Measurements from ENCODE around the gene CHRDL2.

DNA sequence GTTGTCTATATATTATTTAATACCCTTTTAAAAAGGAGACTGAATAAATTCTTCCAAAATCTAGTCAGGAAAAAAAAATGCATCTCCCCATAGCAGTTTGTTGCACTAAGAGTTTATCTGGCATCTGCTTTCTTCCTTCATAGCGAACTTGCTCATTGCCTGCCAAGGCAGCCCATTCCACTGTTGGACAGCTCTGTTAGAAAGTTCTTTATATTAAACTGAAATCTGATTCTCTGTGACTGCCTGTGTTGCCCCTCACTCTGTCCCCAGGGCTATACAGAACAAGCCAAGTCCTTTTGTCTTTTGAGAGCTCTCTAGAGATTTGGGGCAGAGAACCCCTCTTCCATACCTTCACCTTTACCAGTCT is 3.3 kb upstream of the CHRDL2 start:
- no peak for TF ChIP-seq FOXK2 (IDR thresholded peaks at IDR 0.05)
- no peak for TF ChIP-seq FOXM1 (IDR thresholded peaks at IDR 0.05; ENCODE audit: borderline replicate concordance)
- no peak for TF ChIP-seq NFRKB (IDR thresholded peaks at IDR 0.05)
- TF ChIP-seq ELF4 (IDR thresholded peaks at IDR 0.05): no peak
- no peak for TF ChIP-seq CTBP1 (IDR thresholded peaks at IDR 0.05; ENCODE audit: borderline replicate concordance)
- no peak for TF ChIP-seq L3MBTL2 (conservative IDR thresholded peaks at IDR 0.05)
